H9 (cell line): ENCODE measurements around the gene SMIM36. TPM values are rescaled to one million over a fixed set of nuclear protein-coding genes. Genes with fewer than 3 reads are reported as not detected.
A peak's percentile ranks its signal among the peaks of the same experiment; 100 is the strongest.

Experiments used
- DNase-seq: peaks from one replicate; pipeline ENCODE4 v3.0.0-alpha.2; 2017
- H2AFZ ChIP-seq: one replicate; pipeline ENCODE4 v1.6.1; 2013; ENCODE audit warnings: mild to moderate bottlenecking, low read length, control low read depth, moderate library complexity
- H2AK5ac ChIP-seq: 2 replicates; pipeline ENCODE4 v1.6.1; 2013; ENCODE audit warnings: low read length, control low read depth, mixed read lengths; ENCODE audit not compliant: insufficient read length
- H2BK120ac ChIP-seq: one replicate; pipeline ENCODE4 v1.6.1; 2013; ENCODE audit warnings: low read depth, mild to moderate bottlenecking, low read length, control low read depth, inconsistent platforms; ENCODE audit not compliant: poor library complexity, severe bottlenecking
- H2BK12ac ChIP-seq: 2 replicates; pipeline ENCODE4 v1.6.1; 2013; ENCODE audit warnings: low read length, control low read depth, mixed read lengths, low read depth; ENCODE audit not compliant: insufficient read length
- H2BK15ac ChIP-seq: 2 replicates; pipeline ENCODE4 v1.6.1; 2013; ENCODE audit warnings: low read depth, low read length, control low read depth
- H2BK20ac ChIP-seq: one replicate; pipeline ENCODE4 v1.6.1; 2013; ENCODE audit warnings: low read depth, mild to moderate bottlenecking, low read length, control low read depth, inconsistent platforms; ENCODE audit not compliant: poor library complexity, severe bottlenecking
- H2BK5ac ChIP-seq: 2 replicates; pipeline ENCODE4 v1.6.1; 2013; ENCODE audit warnings: low read length, control low read depth, mixed read lengths; ENCODE audit not compliant: insufficient read length
- H3K14ac ChIP-seq: 2 replicates; pipeline ENCODE4 v1.6.1; 2013; ENCODE audit warnings: low read length, control low read depth; ENCODE audit not compliant: insufficient read depth
- H3K18ac ChIP-seq: 2 replicates; pipeline ENCODE4 v1.6.1; 2013; ENCODE audit warnings: low read depth, mild to moderate bottlenecking, mixed read lengths, low read length, control low read depth; ENCODE audit not compliant: insufficient read length
- H3K23ac ChIP-seq: 2 replicates; pipeline ENCODE4 v1.6.1; 2013; ENCODE audit warnings: low read length, control low read depth, mixed read lengths, low read depth; ENCODE audit not compliant: insufficient read length
- H3K23me2 ChIP-seq: 2 replicates; pipeline ENCODE4 v1.6.1; 2013; ENCODE audit warnings: low read depth, mild to moderate bottlenecking, mixed read lengths, low read length, control low read depth; ENCODE audit not compliant: insufficient read length, poor library complexity, severe bottlenecking
- H3K27ac ChIP-seq: 2 replicates; pipeline ENCODE4 v1.5.1; 2013; ENCODE audit warnings: low read length, control low read depth, mixed read lengths, low read depth; ENCODE audit not compliant: insufficient read length
- H3K27me3 ChIP-seq: 2 replicates; pipeline ENCODE4 v1.6.1; 2013; ENCODE audit warnings: low read length, control low read depth, inconsistent platforms; ENCODE audit not compliant: insufficient read depth
- H3K4ac ChIP-seq: 2 replicates; pipeline ENCODE4 v1.6.1; 2013; ENCODE audit warnings: low read depth, mild to moderate bottlenecking, control low read depth, inconsistent platforms, low read length, moderate library complexity
- H3K4me1 ChIP-seq: 2 replicates; pipeline ENCODE4 v1.6.1; 2013; ENCODE audit warnings: low read length, control low read depth, inconsistent platforms; ENCODE audit not compliant: insufficient read depth
- H3K4me2 ChIP-seq: 2 replicates; pipeline ENCODE4 v1.6.1; 2013; ENCODE audit warnings: low read length, control low read depth, mixed read lengths; ENCODE audit not compliant: insufficient read length, insufficient read depth
- H3K56ac ChIP-seq: 2 replicates; pipeline ENCODE4 v1.6.1; 2013; ENCODE audit warnings: low read depth, mild to moderate bottlenecking, mixed read lengths, low read length, control low read depth; ENCODE audit not compliant: insufficient read length
- H3K79me1 ChIP-seq: 2 replicates; pipeline ENCODE4 v1.6.1; 2013; ENCODE audit warnings: low read depth, mild to moderate bottlenecking, moderate library complexity, low read length, control low read depth, inconsistent platforms; ENCODE audit not compliant: insufficient read depth, poor library complexity, severe bottlenecking
- H3K79me2 ChIP-seq: 2 replicates; pipeline ENCODE4 v1.6.1; 2013; ENCODE audit warnings: low read length, control low read depth, inconsistent platforms; ENCODE audit not compliant: insufficient read depth
- H3K9ac ChIP-seq: 2 replicates; pipeline ENCODE4 v1.6.1; 2013; ENCODE audit warnings: low read length, control low read depth, mixed read lengths; ENCODE audit not compliant: insufficient read length; ENCODE audit errors: extremely low read depth
- H3K9me3 ChIP-seq: one replicate; pipeline ENCODE4 v1.6.1; 2013; ENCODE audit warnings: low read depth, low read length, inconsistent platforms; ENCODE audit not compliant: control insufficient read depth
- H3T11ph ChIP-seq: one replicate; pipeline ENCODE4 v1.6.1; 2013; ENCODE audit warnings: mild to moderate bottlenecking, low read length, control low read depth, inconsistent platforms
- H4K20me1 ChIP-seq: one replicate; pipeline ENCODE4 v1.6.1; 2013; ENCODE audit not compliant: control insufficient read depth, insufficient read length, insufficient read depth
- H4K5ac ChIP-seq: 2 replicates; pipeline ENCODE4 v1.6.1; 2013; ENCODE audit warnings: low read depth, mild to moderate bottlenecking, mixed read lengths, low read length, control low read depth; ENCODE audit not compliant: insufficient read length
- H4K8ac ChIP-seq: replicated peaks from 2 replicates; pipeline ENCODE4 v1.6.1; 2013; ENCODE audit warnings: low read length, control low read depth, mixed read lengths, low read depth; ENCODE audit not compliant: insufficient read length
- H4K91ac ChIP-seq: 2 replicates; pipeline ENCODE4 v1.6.1; 2013; ENCODE audit warnings: low read depth, mild to moderate bottlenecking, moderate library complexity, mixed read lengths, low read length, control low read depth; ENCODE audit not compliant: insufficient read length
- H3K27ac Mint-ChIP-seq, 3 experiments: 2 replicates in 2 of 3; 3 replicates in 1 of 3; pipeline ENCODE4 v1.8.0; 2020 to 2021; ENCODE audit warnings: mixed read lengths in 3 of 3, mild to moderate bottlenecking in 1 of 3, moderate library complexity in 1 of 3
- H3K27me3 Mint-ChIP-seq: 2 replicates; pipeline ENCODE4 v1.8.0; 2021; ENCODE audit warnings: low read depth, mild to moderate bottlenecking, moderate library complexity, mixed read lengths
- H3K36me3 Mint-ChIP-seq, 3 experiments: 2 replicates in 2 of 3; 3 replicates in 1 of 3; pipeline ENCODE4 v1.8.0; 2020 to 2021; ENCODE audit warnings: low read depth in 3 of 3, mixed read lengths in 3 of 3; ENCODE audit not compliant: insufficient read depth in 1 of 3
- H3K4me1 Mint-ChIP-seq, 2 experiments: 2 replicates each; pipeline ENCODE4 v1.8.0; 2020; ENCODE audit warnings: mixed read lengths in 2 of 2
- H3K4me3 Mint-ChIP-seq, 2 experiments: 2 replicates in 1 of 2; 3 replicates in 1 of 2; pipeline ENCODE4 v1.8.0; 2020 to 2021; ENCODE audit warnings: mild to moderate bottlenecking in 2 of 2, mixed read lengths in 2 of 2, moderate library complexity in 1 of 2
- H3K9me3 Mint-ChIP-seq, 2 experiments: 2 replicates in 1 of 2; 3 replicates in 1 of 2; pipeline ENCODE4 v1.8.0; 2020; ENCODE audit warnings: mild to moderate bottlenecking in 2 of 2, mixed read lengths in 2 of 2, moderate library complexity in 1 of 2
- CTCF ChIP-seq: fragments of 200-600 bp; sonication (generic); conservative IDR thresholded peaks from 3 replicates; pipeline ENCODE4 v1.8.0; 2021; ENCODE audit warnings: antibody characterized with exemption, mild to moderate bottlenecking
- WGBS: extraction: QIAGEN DNeasy Blood & Tissue Kit; methylation state at CpG from one replicate; pipeline ENCODE4 v1.1.7; 2013; ENCODE audit warnings: missing lambda C conversion rate, low lambda C conversion rate, mixed read lengths; ENCODE audit not compliant: insufficient read length; ENCODE audit errors: extremely low coverage; 5-methylcytosine and 5-hydroxymethylcytosine counted together
- total RNA-seq: library from RNA; stranded (reverse); gene quantifications from 2 replicates; pipeline ENCODE4 v1.2.1, GENCODE V29; 2021

The SMIM36 gene
- total RNA-seq, 1 experiment from 2014 or later, result not detected

DNA sequence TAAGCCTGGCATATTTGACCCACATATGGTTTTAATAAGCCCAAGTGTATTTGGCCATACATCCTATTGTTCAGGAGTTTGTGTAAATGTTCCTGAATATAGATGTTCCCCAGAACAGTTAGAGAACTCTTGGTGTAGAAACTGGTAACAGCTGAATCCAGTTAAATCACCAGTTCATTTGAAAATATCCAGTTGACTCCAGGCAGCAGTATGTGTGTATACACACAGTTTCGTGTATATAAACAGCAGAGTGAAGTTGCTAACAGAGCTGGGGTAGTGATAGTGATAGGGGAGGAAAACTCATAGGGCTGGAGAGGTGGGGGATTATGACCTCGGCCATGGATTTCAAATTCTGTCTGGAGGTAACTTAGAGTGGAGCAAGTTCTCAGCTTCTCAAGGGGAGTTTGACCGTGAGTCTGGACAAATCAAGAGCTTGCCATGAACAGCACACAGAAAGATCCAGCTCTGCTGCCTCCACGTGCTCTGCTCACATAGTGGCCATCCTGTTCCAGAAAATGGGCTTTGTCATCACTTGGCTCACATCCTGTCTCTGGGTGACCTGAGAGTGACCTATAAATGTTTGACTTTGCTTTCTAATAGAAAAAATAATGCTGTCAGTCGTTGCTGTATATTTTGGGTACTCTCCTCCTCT lies 59.0 kb downstream of the SMIM36 start:
- Histone ChIP-seq H3K9ac (no peak overlapping the region), H3K27ac (no peak overlapping the region), H3K9me3 (no peaks in the 10 kb centered on the region), H3K27me3 (no peaks in the 10 kb centered on the region), H2BK15ac (no peak overlapping the region), H3K4me2 (no peak overlapping the region), H3T11ph (no peak overlapping the region), H4K91ac (no peak overlapping the region), H3K79me2 (no peaks in the 10 kb centered on the region), H2BK5ac (no peak overlapping the region), H2BK12ac (no peak overlapping the region), H3K23me2 (no peaks in the 10 kb centered on the region), H2BK120ac (no peak overlapping the region), H4K20me1 (no peaks in the 10 kb centered on the region), H3K79me1 (no peaks in the 10 kb centered on the region), H2AK5ac (no peak overlapping the region), H4K8ac (no peak overlapping the region), H3K18ac (no peak overlapping the region), H4K5ac (no peak overlapping the region), H3K4ac (no peak overlapping the region), H3K56ac (no peak overlapping the region), H3K4me1 (peaks cover 3% of the 10 kb centered on the region), H3K14ac (no peak overlapping the region), H2AFZ (no peak overlapping the region), H3K23ac (no peak overlapping the region), H2BK20ac (no peak overlapping the region)
- peak overlapping the region in 1 of 3 experiments; percentile 32; a peak in 1 of 7 replicates for H3K27ac Mint-ChIP-seq
- TF ChIP-seq CTCF, result no peak
- H3K4me1 Mint-ChIP-seq, result peaks cover 20 to 22% of the 10 kb centered on the region in 2 experiments
- no CpG with 5 or more reads among the region's 5 CpGs for WGBS
- no peak overlapping the region for H3K4me3 Mint-ChIP-seq
- peaks cover 1 to 4% of the 10 kb centered on the region in 2 experiments; a peak in 3 of 5 replicates for H3K9me3 Mint-ChIP-seq
- peaks cover 0 to 3% (median 2%) of the 10 kb centered on the region in 3 experiments; a peak in 1 of 7 replicates for H3K36me3 Mint-ChIP-seq
- no peaks in the 10 kb centered on the region for H3K27me3 Mint-ChIP-seq
- DNase-seq, result no peak
